GM21528 (cell line): ENCODE data around the gene CORO7.
"Not testable (repeated sequence)": the region's sequence is repeated elsewhere in the genome, so short reads cannot be mapped to it uniquely, and the experiment has no call there.

Experiments
- ATAC-seq: cut with Tn5 transposase; IDR thresholded peaks from one replicate; pipeline ENCODE4 v1.9.1; 2021; ENCODE audit warnings: mild to moderate bottlenecking, moderate library complexity; ENCODE audit not compliant: unreplicated experiment, low FRiP score

Gene CORO7

DNA sequence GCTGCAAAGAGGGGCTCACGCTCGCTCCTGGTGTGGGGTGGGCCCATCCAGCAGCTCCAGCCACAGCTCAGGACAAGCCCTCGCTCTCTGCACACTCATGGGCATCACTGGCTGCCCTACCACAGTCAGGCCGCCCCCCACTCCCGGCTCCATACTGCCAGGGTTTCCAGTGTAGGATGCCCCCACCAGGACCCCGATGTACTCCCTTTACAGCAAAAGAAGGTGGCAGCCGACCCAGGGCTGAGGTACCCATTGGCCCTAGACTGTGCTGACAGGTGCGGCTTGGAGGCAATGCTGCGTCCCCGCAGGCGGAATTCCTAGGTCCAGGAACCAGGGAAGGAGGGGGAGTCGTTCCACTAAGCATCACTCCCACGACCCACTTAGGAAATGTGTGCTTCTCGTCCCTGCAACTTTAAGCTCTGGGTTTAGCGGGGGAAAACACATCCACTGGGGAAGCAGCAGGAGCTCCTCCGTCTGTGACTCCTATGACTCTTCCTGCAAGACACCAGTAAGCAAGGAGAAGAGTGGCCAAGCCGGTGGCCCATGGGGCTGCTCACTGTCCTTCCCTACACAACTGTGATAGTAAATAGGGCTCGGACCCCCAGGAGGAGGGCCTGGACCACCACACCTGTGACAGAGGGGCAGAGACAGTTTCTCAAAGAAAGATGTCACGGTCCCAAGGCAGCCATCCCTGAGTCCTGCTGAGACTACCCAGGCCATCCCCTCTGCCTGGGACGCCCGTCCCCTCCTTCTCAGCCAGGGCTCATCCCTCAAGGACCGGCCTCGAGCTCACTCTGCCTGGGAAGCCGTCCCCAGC lies 13.1 kb downstream of the CORO7 start:
- no peak for ATAC-seq

- ATAC-seq = no peak
Observed at GRCh38 chr16:4402439-4403132, 13.8 kb downstream of the CORO7 start.

DNA sequence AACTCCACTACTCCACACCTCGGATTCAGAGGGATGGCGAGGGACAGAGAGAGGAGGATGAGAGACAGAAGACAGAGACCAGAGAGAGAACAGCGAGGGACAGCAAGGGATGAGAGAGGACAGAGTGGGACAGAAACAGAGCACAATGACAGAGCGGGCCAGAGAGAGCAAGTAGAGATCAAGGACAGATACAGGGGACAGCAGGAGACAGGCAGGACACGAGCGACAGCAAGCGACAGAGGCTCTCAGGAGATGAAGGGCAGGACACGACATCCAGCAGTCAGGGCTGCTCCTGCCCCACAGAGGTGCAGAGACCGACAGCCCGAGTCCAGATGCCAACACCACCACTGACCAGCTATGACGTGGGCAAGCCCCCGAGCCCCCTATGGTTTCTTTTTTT lies 14.9 kb downstream of the CORO7 start:
- ATAC-seq = no peak

DNA sequence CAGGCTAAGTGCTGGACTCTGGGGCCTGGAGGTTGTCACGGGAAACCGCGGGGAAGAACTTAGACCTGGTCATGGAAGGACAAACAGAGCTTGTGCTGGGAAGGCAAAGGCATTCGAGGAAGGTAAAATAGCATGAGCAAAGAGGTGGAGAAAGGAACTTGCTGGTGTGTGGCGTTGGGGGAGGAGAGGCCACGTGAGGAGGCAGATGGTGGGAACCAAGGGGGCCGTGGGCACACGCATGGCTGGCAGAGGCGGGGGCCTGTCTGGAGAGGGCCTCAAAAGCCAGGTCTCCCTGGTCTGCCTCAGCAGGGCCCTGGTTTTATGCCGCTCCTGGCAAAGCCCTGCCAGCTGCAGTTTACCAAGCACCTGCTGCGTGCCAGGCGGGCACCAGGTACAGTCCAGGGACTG lies 15.3 kb downstream of the CORO7 start:
- ATAC-seq = no peak

- no peak for ATAC-seq
Observed at GRCh38 chr16:4399001-4399730, 17.2 kb downstream of the CORO7 start.

DNA sequence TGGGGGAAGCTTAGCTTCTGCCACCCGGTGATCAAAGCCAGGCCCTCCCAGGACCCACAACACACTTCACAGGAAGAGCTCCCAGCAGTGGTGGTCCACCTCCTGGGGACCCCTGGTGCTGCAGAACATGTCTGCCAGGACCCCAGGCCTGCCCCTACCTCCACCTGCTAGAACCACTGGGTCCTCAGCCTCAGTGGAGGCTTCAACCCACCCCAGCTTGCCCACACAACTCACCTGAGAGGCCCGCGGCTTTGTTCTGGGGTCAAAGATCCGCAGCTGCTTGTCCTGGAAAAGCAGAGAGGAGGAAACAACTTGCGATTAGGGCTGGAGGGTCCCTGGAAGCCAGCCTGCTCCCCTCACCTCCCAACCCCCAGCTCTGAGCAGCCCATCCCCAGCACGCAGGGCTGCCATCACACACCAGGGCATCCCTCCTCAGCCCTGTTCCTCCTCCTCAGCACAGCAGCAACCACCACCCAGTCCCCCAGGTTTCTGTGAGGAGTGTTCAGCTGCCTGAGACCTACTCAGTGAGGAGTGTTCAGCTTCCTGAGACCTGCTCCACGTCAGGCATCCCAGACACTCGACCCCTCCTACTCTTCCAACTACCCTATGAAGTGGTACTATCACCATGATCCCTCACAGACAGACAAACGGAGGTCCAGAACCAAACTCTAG lies 21.2 kb downstream of the CORO7 start:
- no peak for ATAC-seq

DNA sequence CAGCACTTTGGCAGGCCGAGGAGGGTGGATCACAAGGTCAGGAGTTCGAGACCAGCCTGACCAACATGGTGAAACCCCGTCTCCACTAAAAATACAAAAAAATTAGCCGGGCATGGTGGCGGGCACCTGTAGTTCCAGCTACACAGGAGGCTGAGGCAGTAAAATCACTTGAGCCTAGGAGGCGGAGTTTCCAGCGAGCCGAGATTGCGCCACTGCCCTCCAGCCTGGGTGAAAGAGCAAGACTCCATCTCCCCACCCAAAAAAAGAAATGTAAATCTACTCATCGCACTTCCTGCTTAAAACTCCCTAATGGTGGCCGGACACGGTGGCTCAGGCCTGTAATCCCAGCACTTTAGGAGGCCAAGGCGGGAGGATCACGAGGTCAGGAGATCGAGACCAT lies 22.5 kb downstream of the CORO7 start:
- ATAC-seq = not testable (repeated sequence)

DNA sequence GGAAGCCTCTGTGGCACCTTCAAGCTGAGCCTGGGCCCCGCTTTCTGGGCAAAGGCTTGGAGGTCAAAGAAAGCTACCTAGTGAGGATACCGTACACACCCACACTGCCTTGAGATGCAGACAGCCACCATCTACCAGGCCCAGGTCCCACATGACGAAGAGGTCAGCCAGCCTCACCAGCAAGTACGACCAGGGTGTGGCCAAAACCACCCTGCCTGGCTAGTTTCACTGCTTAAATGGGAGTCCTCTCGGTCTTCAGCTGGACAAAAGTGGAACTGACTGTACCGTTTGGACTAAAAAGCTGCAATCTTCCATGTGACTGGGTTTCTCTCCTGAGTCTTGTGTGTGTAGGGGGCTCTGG lies 23.2 kb downstream of the CORO7 start:
- ATAC-seq = no peak

GRCh38 chr16:4392382-4393239 lies 23.8 kb downstream of the CORO7 start:
- ATAC-seq = no peak

- ATAC-seq = no peak
Observed at GRCh38 chr16:4391631-4392381, 24.6 kb downstream of the CORO7 start.

DNA sequence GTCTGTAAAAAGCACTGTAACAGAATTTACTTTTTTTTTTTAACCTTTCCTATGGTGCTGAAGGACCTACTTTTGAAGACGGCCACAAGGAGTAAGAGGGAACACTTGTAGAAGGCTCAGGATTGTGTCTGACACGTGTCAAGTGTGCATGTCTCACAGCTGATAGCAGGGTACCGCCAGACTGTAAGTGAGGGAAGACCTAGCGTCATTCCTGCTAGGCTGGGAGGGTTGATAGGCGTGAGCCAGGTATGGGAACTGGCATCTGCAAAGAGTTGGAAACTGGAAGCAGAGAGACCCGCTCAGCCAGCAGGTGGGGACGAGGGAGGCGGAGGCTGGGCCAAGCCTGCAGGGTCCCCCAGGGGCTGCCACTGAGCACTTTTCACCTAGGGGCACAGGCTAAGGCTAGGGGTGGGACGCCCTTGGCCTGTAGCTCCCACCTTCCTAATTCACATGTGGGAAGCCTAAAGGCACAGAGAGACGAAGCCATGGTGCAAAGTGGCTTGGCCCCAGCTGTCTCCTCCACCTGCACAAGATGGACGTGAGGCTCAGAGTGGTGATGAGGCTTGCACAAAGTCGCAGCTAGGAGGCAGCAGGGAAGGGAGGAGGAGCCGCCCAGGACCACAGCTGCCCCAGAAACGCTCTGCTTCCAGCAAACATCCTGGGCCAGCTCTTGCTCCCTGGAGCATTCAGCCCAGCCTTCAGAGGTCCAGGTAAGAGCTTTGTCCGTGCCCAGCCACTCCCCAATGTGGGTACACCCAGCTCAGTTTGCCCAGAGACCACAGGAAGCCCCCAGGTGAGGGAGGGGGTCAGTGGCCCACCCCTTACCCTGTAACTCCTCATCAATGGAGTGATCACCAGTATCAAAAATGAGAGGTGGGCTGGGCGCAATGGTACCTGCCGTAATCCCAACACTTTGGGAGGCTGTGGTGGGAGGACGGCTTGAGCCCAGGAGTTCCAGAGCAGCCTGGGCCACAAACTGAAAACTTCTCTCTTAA lies 25.8 kb downstream of the CORO7 start:
- no peak for ATAC-seq

- no peak for ATAC-seq
Observed at GRCh38 chr16:4389051-4389955, 27.1 kb downstream of the CORO7 start.

DNA sequence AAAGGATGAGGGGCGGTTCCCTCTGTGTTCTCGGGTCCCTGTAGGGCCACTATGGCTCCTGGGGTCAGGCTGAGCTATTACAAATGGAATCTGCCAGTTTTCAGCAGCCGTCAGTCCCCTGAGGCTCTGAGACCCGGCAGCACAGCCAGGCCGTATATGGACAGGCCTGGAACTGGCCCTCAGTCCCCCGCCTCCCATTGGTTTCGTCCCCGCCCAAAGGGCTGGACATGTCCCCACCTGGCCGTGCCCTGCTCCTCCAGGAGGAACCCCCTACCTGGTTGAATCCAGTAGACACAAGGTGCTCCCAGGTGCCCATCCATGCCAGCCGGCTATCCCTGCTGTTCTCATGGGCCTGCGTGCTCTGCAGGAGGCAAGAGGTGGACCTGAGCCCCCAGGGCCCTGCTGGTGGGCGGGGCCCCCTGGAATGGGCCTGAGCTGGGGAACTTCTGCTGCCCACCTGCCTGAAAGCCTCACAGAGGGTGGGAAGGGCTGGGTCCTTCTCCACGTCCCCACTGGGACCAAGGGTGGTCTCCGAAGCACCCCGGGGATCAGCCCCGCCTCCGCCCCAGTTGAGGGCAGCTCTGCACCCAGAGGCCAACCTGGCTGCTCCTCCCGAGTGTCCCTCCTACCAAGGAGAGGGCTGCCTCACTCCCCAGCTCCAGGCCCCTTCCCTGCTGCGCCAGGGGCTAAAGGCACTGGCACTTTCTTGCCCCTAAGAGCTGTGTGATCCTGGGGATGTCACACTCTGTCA lies 27.9 kb downstream of the CORO7 start:
- ATAC-seq = no peak

GRCh38 chr16:4387781-4388180 lies 28.6 kb downstream of the CORO7 start:
- no peak for ATAC-seq

- no peak for ATAC-seq
Observed at GRCh38 chr16:4386951-4387565, 29.3 kb downstream of the CORO7 start.

DNA sequence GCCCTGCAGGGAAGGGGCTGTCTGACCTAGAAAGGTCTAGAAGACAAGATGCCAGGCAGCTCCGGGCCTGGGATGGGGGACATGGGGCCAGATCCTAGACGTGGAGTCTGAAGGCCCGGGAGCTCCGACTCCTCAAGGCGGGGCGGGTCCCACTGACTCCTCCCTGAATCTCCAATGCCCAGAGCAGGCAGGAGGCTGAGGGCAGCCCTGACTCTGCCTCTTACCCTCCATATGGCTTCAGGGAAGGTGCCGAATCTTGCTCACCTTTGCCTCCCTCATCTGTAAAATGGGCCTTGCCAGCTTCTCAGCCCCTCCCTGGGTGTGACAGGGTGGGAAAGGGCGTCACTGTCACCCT lies 30.0 kb downstream of the CORO7 start:
- no peak for ATAC-seq
